KG1 (cell line): ENCODE data around the gene PREP.
"Not testable (repeated sequence)": the region's sequence is repeated elsewhere in the genome, so short reads cannot be mapped to it uniquely, and the experiment has no call there.

Experiments used
- DNase-seq: peaks from one replicate; lab custom pipeline; 2025; lab: John Stamatoyannopoulos, UW

The PREP gene

GRCh38 chr6:105344881-105345370, 58.0 kb downstream of the PREP start:
- DNase-seq, result no peak

DNA sequence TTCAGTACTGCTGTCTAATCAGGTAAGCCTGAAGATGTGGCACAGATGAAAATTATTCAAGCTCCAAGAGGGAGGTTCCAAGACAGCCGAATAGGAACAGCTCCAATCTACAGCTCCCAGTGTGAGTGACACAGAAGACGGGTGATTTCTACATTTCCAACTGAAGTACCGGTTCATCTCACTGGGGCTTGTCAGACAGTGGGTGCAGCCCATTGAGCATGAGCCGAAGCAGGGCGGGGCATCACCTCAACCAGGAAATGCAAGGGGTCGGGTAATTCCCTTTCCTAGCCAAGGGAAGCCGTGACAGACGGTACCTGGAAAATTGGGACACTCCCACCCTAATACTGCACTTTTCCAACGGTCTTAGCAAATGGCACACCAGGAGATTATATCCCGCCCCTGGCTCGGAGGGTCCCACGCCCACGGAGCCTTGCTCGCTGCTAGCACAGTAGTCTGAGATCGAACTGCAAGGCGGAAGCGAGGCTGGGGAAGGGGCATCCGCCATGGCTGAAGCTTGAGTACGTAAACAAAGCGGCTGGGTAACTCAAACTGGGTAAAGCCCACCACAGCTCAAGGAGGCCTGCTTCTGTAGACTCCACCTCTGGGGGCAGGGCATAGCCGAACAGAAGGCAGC, 64.4 kb downstream of the PREP start:
- not testable (repeated sequence) for DNase-seq

GRCh38 chr6:105336986-105337385, 65.9 kb downstream of the PREP start:
- no peak for DNase-seq

GRCh38 chr6:105332576-105332975, 70.3 kb downstream of the PREP start:
- no peak for DNase-seq

DNA sequence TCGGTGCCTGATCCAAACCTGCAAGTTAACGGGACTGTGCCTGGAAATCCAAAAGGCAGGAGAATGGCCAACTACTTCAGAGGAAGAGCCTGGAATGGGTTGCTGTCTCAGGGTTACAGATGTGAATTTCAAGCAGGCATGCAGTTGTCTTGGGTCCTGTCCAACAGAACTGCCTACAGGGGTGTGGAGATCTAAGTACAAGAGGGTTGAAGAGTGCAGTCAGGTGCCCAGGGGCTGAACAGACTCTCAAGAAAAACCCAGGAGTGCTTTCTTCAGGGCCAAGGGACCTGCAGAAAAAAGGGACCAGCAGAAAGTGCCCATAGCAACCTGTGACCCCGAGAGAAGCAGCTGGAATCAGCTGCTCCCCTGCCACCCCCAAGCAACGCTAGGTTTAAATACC, 71.0 kb downstream of the PREP start:
- DNase-seq, result no peak

GRCh38 chr6:105330913-105331312, 72.0 kb downstream of the PREP start:
- DNase-seq, result no peak

DNA sequence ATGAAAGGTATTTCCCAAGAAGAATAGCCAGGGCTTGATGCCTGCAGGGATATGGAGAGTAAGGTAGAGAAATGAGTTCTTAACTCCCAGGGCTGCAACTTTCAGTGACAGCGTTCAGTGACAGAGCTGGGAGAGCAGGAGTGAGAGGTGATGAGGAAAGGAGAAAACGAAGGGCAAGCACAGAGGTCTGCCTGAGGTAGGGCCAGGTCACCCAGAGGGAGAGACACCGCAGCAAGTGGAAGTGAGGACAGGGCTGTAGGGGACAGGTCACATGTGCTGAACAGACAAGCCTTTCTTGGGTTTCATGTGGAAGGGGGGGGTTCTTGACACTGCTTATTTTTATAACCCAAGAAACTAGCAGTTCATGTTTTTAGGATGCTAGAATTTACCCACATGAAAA, 72.5 kb downstream of the PREP start:
- DNase-seq, result no peak

GRCh38 chr6:105326833-105327770, 75.8 kb downstream of the PREP start:
- DNase-seq, result no peak

DNA sequence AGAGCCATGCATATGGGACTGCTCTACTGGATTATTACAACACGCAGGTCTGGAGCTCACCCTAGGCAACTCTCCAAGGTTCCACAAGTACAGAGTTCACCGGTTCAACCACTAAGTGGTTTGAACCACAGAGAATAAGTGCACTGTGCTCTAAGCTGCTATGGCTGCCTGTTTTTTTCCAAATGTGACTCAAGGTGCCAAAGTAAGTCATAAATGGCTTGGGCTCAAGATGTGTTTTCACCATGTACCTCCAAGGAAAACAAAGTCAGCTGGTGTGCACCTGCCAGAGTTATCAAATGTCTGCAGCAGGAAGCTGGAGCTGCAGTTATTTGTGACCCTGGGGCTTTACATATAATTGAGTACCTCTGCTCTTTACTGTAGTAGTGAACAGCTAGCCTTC, 76.7 kb downstream of the PREP start:
- no peak for DNase-seq

DNA sequence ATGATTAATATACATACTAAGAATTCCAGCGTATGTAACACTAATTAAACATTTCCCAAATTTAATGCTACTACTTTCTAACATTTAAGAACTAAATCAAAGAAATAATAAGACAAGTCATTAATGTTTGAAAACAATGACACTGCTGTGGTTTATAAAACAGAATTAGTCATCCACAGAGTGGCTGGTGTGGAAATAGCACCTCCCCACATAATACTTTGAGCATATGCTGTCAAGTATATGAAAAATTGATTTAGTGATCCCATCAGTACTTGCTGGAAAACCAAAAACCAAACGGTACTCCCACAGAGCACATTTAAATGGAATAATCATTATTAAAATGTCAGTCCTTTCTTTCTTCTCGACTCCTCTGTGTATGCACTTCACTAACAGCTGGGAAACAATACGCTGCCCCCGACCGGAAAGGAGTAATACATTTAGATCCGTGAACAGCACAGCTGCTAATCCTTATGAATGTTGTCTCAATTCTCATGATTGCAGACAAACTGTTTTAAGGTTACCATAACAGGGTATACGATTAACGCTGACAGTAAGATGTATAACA, 78.4 kb downstream of the PREP start:
- DNase-seq, result no peak

DNA sequence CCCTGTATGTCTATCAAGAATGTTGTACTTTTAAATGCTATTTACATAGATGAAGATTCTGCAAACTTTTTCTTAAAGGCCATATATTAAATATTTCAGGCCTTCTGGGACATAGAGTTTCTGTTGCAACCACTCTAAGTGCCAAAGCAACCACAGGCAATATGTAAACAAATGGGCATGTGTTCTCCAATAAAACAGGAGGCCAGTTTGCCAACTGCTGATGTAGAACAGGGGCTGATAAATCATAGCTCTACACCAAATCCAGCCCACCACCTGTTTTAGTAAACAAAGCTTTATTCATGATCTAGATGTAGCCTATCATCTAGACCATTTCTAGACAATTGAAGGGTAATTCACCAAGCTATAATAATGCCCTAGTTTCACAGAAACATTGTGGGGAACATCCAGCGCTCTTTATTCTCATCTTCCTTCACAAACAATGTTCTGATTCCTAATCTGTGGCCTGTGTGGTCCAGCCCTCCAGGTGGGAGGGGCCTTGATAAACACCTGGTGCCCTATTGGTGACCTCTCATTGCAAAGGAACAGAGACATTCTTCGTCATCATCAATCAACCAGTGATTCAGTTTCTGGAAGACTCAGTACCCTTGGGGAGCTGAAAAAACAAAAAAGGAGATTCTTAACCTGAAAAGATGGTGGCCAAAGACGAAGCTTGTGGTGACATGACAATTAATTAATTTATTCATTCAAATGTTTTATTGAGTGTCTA, 80.2 kb downstream of the PREP start:
- no peak for DNase-seq

DNA sequence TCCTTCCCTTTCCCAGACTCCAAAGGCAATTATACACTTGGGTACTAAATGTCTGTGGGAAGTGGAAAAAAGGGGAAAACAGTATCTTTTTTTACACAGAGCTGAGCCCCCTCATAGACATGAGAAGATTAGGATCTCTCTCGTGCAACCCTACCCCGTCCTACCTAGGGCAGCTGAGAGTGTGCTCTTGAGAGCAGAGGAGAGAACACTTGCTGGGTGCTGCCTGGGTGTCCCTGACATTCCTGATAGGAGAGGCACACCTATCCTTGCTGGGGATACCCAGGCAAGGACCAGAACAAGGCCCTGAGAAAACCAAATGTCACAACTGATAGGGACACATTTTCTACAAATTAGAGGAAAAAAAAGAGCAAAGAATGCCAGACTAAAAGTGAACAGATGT, 81.2 kb downstream of the PREP start:
- DNase-seq, result no peak

DNA sequence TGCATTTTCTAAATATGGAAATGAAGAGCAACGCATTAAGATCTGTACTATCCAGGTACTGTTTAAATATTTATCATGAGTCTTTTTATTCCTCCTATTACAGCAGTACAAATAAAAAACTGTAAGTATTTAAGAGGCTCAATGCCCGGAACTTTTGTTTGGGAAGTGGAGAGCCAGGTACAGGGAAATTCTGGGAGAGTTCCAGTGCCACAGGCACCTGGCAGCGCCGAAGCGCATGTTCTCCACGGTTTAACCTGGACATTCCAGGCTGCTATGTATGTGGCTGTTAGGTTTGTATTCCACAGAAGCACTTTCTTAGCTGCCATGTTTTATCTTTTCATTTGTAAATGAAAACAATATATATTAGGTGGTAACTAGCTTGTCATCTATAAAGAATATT, 81.7 kb downstream of the PREP start:
- no peak for DNase-seq

DNA sequence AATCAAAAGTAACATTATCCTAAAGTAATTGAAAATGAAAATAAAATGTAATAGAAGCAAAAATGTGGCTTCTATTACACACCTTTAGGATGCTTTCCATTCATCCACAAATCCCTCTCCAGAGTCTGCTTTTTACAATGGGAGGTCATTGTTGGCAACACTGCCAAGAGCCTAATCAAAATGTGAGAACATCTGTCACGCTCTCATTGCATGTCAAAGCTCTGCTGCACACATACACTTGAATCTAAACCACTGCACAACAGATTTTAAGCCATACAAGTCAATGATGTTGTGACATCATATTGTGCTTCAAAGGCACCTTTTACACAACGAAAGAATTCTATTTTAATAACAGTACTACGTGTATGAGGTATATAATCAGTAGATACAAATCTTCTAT, 82.1 kb downstream of the PREP start:
- DNase-seq, result no peak

GRCh38 chr6:105320271-105320670, 82.6 kb downstream of the PREP start:
- no peak for DNase-seq

GRCh38 chr6:105319331-105319730, 83.6 kb downstream of the PREP start:
- DNase-seq, result no peak

- DNase-seq, result no peak
Measured at GRCh38 chr6:105318660-105319059, 84.2 kb downstream of the PREP start.

- DNase-seq, result no peak
Measured at GRCh38 chr6:105317607-105318533, 85.0 kb downstream of the PREP start.

- no peak for DNase-seq
Measured at GRCh38 chr6:105313211-105313610, 89.7 kb downstream of the PREP start.

DNA sequence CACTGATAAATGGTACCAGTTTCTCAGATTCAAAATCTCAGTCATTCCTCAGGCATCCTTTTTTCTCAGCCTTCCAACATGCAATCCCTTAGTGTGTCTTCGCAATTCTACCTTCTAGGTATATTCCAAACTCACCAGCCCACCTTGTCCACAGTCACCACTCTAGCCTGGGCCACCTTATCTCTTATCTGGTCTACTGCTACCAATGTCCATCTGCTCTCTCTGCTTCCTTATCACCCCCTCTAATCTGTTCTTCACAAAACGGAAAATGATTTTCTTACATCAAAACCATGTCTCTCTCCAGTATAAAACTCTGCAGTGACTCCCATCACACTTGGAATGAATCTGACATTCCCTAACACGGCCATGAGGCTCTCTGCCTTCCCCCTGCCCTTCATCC, 91.9 kb downstream of the PREP start:
- no peak for DNase-seq

DNA sequence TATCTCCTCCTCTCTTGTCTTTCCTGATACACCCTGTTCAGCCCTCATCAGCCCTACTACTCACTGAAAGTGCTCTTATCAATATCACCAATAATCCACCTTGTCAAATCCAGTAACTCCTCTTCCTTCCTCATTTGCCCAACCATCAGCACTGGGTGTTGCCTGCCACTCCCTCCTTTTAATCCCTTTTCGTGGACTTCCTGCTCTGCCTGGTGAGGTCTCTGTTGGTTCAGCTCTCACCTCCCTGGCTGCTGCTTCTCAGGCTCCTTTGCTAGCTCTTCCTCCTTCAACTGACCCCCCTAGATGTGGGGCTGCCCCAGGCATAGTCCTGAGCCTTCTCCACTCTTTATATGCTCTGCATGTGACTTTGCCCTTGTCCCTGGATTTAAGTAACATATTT, 92.5 kb downstream of the PREP start:
- DNase-seq, result no peak
